Calu3 (cell line): ENCODE results near the gene VPS13C. TPM values are rescaled to one million over a fixed set of nuclear protein-coding genes. Genes with fewer than 3 reads are reported as not detected.

ENCODE experiments used
- BruUV-seq: library from RNA; stranded (reverse); fragments of 400-500 nt; replicated peaks from 2 replicates; lab custom pipeline; 2021; lab: Mats Ljungman, UMichigan
- CTCF ChIA-PET: fragments of 300-600 bp; sonication (Branson Sonifier 250); formaldehyde crosslinking; loops from one replicate; lab custom pipeline; 2022; ENCODE audit warnings: antibody characterized with exemption; lab: Charles Lee
- DNase-seq: peaks from one replicate; pipeline ENCODE4 v3.0.0; 2022
- H3K27ac Mint-ChIP-seq: one replicate; pipeline ENCODE4 v1.8.0; 2022; ENCODE audit warnings: mixed read lengths; ENCODE audit not compliant: unreplicated experiment
- H3K27me3 Mint-ChIP-seq: one replicate; pipeline ENCODE4 v1.8.0; 2022; ENCODE audit warnings: mixed read lengths; ENCODE audit not compliant: unreplicated experiment
- H3K36me3 Mint-ChIP-seq: one replicate; pipeline ENCODE4 v1.8.0; 2022; ENCODE audit warnings: mild to moderate bottlenecking, moderate library complexity, mixed read lengths; ENCODE audit not compliant: insufficient read depth, unreplicated experiment
- H3K4me1 Mint-ChIP-seq: one replicate; pipeline ENCODE4 v1.8.0; 2022; ENCODE audit warnings: mild to moderate bottlenecking, low read depth, mixed read lengths; ENCODE audit not compliant: unreplicated experiment
- H3K4me3 Mint-ChIP-seq: one replicate; pipeline ENCODE4 v1.8.0; 2022; ENCODE audit warnings: mild to moderate bottlenecking, low read depth, moderate library complexity, mixed read lengths; ENCODE audit not compliant: unreplicated experiment
- H3K9me3 Mint-ChIP-seq: one replicate; pipeline ENCODE4 v1.8.0; 2022; ENCODE audit warnings: low read depth, mixed read lengths; ENCODE audit not compliant: unreplicated experiment
- CTCF ChIP-seq: fragments of 200-600 bp; IDR thresholded peaks from one replicate; pipeline ENCODE4 v1.8.0; 2022; ENCODE audit warnings: antibody characterized with exemption; ENCODE audit not compliant: unreplicated experiment
- intact Hi-C: fragments of 100-400 bp; cut with micrococcal nuclease; formaldehyde crosslinking; loops from one replicate; pipeline ENCODE4 v1.10.0; 2022; ENCODE audit not compliant: unreplicated experiment
- total RNA-seq: library from RNA; stranded (reverse); gene quantifications from 2 replicates; pipeline ENCODE4 v1.2.3, GENCODE V29; 2022

VPS13C gene
- total RNA-seq, 1 experiment from 2014 or later: 99.9 TPM

GRCh38 chr15:61951949-61952348 lies 108.3 kb downstream of the VPS13C start:
- Mint-ChIP-seq H3K9me3 (no peaks in the 10 kb centered on the region), H3K4me1 (peaks cover 8% of the 10 kb centered on the region), H3K27me3 (no peaks in the 10 kb centered on the region), H3K4me3 (no peak overlapping the region), H3K36me3 (peaks cover 27% of the 10 kb centered on the region), H3K27ac (no peak overlapping the region)
- intact Hi-C loops: loop anchor here (1.0 kb wide), 1 partner anchor 80 kb away; no protein-coding TSS in a partner anchor
- BruUV-seq: no TSS peak
- DNase-seq: peak; percentile 7
- TF ChIP-seq CTCF: no peak
- CTCF ChIA-PET: interaction anchor here (0.6 kb wide), 1 partner anchor 617 kb away, joined by 3 read pairs; no protein-coding TSS in a partner anchor

DNA sequence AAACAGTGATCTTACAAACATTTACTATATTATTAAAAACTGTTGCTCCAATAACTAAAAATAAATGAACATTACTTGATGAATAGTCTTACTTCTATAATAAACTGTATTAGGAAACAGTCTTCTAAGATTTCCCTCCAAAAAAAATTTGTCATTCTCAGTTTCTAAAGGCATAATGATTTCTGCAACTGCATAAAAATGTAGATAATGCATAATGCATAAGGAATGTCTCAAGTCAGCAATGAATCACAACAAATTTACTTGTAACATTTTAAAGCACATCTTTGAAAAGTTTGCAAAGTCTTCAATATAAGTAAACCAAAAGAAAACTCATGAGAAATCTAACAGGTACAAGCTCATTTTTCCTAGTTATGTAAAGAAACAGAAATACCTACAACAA lies 113.5 kb downstream of the VPS13C start:
- peaks cover 1% of the 10 kb centered on the region for H3K4me1 Mint-ChIP-seq
- no TSS peak for BruUV-seq
- no peaks in the 10 kb centered on the region for H3K27me3 Mint-ChIP-seq
- TF ChIP-seq CTCF: no peak
- no peak overlapping the region for H3K27ac Mint-ChIP-seq
- DNase-seq: no peak
- intact Hi-C loops: no loop called here
- H3K9me3 Mint-ChIP-seq: no peaks in the 10 kb centered on the region
- H3K36me3 Mint-ChIP-seq: peaks cover 26% of the 10 kb centered on the region
- CTCF ChIA-PET: no interaction called here
- H3K4me3 Mint-ChIP-seq: no peak overlapping the region

DNA sequence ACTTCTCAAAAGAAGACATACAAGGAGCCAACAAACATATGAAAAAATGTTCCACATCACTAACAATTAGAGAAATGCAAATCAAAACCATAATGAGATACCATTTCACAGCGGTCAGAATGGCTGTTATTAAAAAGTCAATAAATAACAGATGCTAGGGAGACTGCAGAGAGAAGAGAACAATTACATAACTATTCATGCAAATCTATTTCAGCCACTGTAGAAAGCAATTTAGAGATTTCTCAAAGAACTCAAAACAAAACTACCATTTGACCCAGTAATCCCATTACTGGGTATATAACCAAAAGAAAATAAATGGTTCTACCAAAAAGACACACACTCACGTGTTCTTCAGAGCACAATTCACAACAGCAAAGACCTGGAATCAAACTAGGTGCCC lies 116.3 kb downstream of the VPS13C start:
- CTCF ChIA-PET: interaction anchor here (0.6 kb wide), 1 partner anchor 1507 kb away, joined by 3 read pairs; no protein-coding TSS in a partner anchor
- BruUV-seq: no TSS peak
- Mint-ChIP-seq H3K27ac (no peak overlapping the region), H3K27me3 (no peaks in the 10 kb centered on the region), H3K9me3 (no peaks in the 10 kb centered on the region), H3K36me3 (peaks cover 30% of the 10 kb centered on the region), H3K4me1 (no peaks in the 10 kb centered on the region), H3K4me3 (no peak overlapping the region)
- no peak for DNase-seq
- intact Hi-C loops: no loop called here
- no peak for TF ChIP-seq CTCF

GRCh38 chr15:61938249-61938648 lies 122.0 kb downstream of the VPS13C start:
- Mint-ChIP-seq H3K27ac (no peak overlapping the region), H3K36me3 (peaks cover 20% of the 10 kb centered on the region), H3K4me3 (no peak overlapping the region), H3K9me3 (no peaks in the 10 kb centered on the region), H3K27me3 (no peaks in the 10 kb centered on the region), H3K4me1 (peaks cover under 1% of the 10 kb centered on the region)
- BruUV-seq: no TSS peak
- no peak for DNase-seq
- CTCF ChIA-PET: interaction anchor here (1.5 kb wide), 1 partner anchor 32 kb away, joined by 3 read pairs; no protein-coding TSS in a partner anchor
- TF ChIP-seq CTCF: no peak
- intact Hi-C loops: no loop called here
